HG03521 (cell line): ENCODE results near the gene RPS6KA2.
"Not testable (repeated sequence)": the region's sequence is repeated elsewhere in the genome, so short reads cannot be mapped to it uniquely, and the experiment has no call there.

Experiments used
- ATAC-seq: cut with Tn5 transposase; IDR thresholded peaks from one replicate; pipeline ENCODE4 v1.9.1; 2021; ENCODE audit warnings: mild to moderate bottlenecking, moderate library complexity; ENCODE audit not compliant: unreplicated experiment

Gene RPS6KA2

DNA sequence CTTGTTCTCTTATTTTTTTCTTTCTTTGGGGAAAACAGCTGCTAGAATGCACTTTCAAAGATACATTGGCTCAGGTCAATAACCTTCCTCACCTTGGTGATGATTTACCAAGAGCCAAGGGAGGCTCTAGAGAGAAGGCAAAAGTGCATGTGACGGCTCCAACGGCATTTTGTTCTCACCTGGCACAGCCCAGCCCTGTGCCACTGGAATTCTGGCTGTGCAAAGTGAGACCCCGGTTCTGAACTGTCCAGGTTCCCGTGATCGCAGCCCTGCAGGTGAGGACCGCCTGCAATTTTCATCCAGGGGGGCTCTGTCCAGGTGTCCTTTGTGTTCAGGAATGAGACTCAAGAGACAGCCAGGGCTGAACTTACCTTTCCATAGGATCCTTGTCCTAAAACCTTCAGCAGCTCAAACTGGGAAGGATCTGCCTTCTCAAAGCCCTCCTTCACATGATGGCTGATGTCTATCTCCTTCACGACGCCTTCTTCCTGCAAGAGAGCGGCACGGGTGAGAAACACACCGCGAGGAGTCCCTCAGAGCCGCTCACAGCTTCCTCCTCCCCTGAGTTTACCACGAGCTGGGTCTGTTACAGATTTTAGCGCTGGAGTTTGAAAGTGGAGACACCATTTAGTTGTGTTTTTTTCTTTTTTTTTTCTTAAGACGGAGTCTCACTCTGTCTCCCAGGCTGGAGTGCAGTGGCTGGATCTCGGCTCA, 88.6 kb downstream of the RPS6KA2 start:
- no peak for ATAC-seq

GRCh38 chr6:166534658-166535406, 92.2 kb downstream of the RPS6KA2 start:
- ATAC-seq = no peak

DNA sequence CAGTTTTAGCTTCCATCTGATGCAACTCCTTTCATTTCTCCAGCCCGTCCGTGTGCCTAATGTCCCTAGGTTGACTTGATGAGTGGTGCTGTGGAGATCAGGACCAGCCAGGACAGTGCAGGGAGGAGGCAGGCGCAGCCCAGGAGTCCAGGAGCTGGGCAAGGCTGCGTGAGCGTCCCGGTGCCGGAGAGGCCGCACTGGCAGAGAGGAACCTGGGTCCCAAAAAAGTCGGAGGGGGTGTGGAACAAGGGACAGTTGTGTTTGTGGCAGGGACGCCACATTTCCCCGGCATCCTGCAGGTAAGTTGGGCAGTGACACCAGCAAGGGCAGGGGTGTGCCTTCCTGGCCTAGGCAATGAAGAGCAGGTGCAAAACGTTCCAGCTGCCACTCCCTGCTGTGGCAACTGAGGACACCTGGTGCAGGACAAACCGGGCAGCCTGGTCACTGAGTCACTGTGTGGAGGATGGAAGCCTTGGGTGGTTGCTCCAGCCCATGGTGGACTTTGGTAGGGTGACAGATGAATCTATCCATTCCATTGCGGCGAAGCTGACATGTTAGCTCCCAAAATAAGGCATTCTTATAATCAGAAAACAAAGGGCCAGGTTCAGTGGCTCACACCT, 93.7 kb downstream of the RPS6KA2 start:
- no peak for ATAC-seq

DNA sequence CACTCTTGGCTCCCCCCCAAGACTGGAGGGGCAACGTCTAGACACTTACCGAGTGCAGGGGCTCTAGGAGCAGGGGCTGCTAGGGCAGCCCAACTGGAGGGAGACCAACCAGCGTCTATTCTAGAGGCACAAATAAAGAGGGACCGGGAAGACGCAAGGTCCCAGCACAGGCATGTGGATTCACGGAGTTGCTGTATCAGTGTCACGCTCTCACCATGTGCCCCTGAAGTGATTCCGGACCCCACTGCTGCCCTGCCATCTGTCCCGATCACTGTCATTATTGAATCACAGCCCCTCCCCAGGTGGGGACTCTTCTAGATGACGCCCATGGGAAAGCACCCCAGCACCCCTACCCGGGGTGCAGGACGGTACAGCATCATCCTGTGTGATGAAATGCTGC, 94.7 kb downstream of the RPS6KA2 start:
- no peak for ATAC-seq

GRCh38 chr6:166530211-166531095, 96.6 kb downstream of the RPS6KA2 start:
- no peak for ATAC-seq

- no peak for ATAC-seq
Observed at GRCh38 chr6:166529586-166529985, 97.5 kb downstream of the RPS6KA2 start.

DNA sequence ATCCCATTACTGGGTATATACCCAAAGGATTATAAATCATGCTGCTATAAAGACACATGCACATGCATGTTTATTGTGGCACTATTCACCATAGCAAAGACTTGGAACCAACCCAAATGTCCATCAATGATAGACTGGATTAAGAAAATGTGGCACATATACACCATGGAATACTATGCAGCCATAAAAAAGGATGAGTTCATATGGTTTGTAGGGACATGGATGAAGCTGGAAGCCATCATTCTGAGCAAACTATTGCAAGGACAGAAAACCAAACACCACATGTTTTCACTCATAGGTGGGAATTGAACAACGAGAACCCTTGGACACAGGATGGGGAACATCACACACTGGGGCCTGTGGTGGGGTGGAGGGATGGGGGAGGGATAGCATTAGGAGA, 98.0 kb downstream of the RPS6KA2 start:
- ATAC-seq = not testable (repeated sequence)

DNA sequence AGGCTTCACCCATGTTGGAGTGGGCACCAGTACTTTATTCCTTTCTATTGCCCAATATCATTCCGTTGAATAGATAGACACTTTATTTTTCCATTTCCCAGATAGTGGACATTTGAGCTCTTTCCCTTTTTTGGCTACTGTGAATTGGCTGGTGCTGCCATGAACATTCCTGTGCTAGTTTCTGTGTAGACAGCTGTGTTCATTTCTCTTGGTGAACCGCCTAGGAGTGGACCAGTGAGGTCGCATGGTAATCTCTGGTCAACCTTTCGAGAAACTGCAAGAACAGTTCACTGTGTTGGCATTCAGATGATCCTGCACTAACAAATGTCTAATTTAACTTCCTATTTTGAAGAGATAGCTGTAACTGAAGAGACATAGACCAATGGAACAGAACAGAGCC, 99.2 kb downstream of the RPS6KA2 start:
- no peak for ATAC-seq

GRCh38 chr6:166526937-166527336, 100.1 kb downstream of the RPS6KA2 start:
- ATAC-seq = no peak

DNA sequence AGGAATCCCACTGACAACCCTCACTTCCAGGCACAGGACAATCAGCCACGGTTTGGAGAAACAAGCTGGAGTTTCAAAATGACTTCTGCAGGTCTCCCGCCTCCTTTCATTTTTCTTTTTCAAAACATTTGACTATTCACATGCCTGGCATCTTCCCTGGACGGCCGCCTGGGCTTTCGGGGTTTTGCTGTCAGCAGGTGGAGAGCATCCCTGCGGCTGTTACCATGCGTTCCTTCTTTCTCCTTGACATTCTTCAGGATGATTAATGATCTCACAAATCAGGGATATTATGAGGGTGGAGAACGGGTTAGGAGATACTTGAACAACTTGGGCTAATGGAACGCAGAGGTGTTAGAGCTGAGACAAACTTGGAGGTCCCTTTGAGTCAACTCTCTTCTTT, 101.5 kb downstream of the RPS6KA2 start:
- no peak for ATAC-seq

GRCh38 chr6:166523782-166524559, 103.1 kb downstream of the RPS6KA2 start:
- ATAC-seq = no peak

DNA sequence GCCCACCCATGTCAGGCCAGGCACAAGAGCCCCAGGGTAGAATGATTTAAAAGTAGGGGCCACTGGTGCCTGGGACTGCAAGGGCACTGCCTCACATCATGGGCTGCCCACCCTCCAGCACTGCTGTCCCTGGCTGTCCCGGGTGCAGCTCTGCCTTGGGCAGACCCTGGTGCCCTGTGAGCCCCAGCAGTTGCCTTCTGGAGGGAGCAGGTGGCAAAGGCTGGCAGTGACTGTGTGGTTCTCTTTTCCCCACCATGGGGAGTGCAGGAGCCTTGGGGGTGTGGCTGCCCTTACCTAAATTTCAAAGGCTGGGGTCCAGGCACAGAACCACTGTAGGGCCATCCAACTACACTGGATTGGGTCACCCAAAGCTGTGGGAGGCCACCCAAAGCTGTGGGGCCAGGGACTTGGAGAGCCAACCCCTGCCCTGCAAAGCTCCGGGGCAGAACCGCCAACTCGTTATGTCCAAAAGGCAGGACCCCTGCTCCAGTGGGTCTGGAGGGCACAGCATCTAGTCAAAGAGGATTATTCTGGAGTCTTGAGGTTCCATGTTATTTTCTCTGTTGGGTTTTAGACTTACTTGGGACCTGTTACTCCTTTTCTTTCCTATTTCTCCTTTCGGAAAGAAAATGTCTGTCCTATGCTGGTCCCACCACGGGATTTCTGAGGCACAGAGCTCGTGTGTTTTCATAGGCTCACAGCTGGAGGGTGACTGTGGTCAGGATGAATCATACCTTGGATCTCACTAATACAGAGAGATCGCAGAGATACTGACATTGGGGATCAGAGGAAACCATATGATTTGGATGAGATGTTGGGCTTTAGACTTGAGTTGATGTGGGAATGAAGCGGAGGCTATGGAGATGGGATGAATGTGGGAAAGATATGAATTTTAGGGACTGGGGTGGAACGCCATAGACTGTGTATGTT, 105.9 kb downstream of the RPS6KA2 start:
- ATAC-seq = no peak

GRCh38 chr6:166516251-166516884, 110.7 kb downstream of the RPS6KA2 start:
- ATAC-seq = no peak

DNA sequence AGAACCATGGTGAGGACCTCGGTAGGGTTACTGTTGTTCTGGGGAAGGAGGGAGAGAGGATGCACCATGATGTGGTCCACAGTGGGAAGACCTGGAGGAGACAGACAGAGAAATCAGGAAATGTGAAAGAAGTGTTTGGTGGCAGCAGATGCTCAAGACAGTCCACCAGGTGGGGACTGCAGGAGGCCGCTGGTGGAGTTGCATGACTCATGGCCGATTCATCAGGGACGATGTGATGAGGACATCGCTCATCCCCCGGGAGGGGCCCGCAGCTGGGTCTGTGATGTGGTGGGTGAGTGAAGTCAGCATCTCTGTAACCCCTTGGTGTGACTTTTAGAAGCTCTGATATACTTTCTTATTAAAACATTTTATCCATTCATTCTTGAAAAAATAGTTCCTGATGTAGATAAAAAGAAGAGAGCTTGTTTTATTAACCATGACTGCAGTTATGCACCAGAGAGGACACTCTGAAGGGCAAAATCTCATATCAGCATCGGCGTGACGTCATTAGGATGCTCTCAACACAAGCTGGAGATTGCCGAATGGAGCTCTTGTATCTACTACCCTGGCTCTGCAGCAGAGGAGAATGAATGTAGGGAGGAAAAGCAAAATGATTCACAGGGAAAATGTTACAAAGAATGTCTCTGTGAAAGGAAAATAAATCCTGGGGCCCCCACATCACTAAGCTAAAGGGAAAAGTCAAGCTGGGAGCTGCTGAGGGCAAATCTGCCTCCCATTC, 111.8 kb downstream of the RPS6KA2 start:
- no peak for ATAC-seq

DNA sequence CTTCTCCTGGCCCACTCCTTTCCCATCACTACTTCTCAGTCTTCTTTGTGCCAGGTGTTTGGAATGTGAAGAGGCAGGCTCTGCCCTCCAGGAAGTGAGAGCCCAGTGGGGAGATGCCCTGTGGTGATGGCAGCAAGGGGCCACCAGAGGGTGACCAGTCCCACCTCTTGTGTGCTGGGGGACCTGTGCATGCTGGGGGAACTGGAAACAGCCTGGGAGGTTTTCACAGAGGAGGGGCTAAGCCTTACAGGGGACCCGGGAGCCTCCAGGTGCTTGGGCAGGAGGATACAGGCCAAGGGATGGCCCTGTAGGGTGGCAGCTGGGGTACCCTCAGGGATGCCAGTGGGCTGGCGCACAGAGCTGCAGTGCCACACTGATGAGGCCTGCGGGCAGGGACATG, 112.9 kb downstream of the RPS6KA2 start:
- no peak for ATAC-seq

DNA sequence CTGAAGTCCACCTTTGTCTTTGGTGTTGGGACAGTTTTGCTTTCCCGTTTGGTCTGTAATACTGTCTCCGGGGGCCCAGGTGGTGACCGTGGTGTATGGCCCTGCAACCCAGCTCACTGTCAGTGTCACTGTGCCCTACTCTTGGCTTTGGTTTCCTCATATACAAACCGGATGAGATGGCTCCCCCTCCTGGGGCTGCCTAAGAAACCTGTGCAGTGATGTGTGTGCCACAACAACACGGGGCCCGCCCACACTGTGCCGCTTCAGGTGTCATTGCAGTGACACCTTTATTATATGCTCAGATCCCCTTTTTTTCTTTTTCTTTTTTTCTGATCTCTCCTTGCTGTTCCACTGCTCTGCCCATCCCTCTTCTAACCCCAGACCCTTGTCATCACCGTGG, 114.5 kb downstream of the RPS6KA2 start:
- peak; percentile 86 for ATAC-seq

DNA sequence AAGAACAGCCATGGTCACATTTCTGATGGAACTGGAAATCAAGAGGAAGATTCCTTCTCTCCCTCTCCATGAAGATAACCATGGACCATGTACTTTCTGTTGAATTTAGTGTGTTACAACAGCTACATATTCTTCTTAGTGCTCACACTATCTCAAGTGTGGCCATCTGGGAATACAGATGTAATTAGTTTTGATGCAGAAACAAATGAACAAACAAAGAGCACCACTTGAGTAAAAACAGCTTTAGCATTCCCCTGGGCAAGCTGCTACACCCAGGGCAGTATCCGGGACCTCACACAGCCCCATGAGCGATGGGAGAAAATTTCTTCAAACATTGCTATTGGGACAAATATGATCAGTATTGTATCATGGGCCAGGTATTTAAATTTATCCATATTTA, 115.7 kb downstream of the RPS6KA2 start:
- ATAC-seq = no peak

DNA sequence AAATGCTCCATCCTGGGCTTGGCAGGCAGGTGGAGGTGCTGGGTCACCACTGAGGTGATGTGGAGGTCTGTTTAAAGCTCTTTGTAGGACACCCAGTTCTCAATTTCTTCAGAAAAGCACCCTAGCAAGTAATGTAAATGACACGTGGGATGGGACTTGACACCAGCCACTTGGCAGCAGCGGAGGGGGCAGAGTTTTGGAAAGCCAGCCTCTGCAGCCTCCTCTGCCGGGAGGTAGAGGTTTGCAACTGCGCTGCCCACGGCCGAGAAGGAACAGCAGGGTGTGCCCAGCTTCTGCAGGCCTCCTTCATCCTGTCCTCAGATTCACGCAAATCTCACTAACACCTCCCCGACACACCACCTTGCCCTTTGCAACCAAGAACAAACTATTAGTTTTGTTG, 117.9 kb downstream of the RPS6KA2 start:
- no peak for ATAC-seq
